NCI-H524 (cell line): ENCODE measurements around the gene CFAP299.
"Not testable (repeated sequence)": the region's sequence is repeated elsewhere in the genome, so short reads cannot be mapped to it uniquely, and the experiment has no call there.

Source experiments
- DNase-seq, 2 experiments: peaks; one replicate each; lab custom pipeline; 2025; lab: John Stamatoyannopoulos, UW

Gene CFAP299

GRCh38 chr4:80390178-80390577 lies 54.6 kb downstream of the CFAP299 start:
- no peak for DNase-seq

- DNase-seq: no peak
These were observed 57.9 kb downstream of the CFAP299 start for GRCh38 chr4:80393246-80393969.

- DNase-seq: no peak
These were observed 58.4 kb downstream of the CFAP299 start for GRCh38 chr4:80393970-80394250.

GRCh38 chr4:80407246-80407645 lies 71.7 kb downstream of the CFAP299 start:
- no peak for DNase-seq

- DNase-seq: no peak
These were observed 74.3 kb downstream of the CFAP299 start for GRCh38 chr4:80409809-80410208.

- DNase-seq: no peak
These were observed 76.8 kb downstream of the CFAP299 start for GRCh38 chr4:80412322-80412721.

GRCh38 chr4:80413086-80413485 lies 77.6 kb downstream of the CFAP299 start:
- no peak for DNase-seq

GRCh38 chr4:80417019-80417418 lies 81.5 kb downstream of the CFAP299 start:
- no peak for DNase-seq

GRCh38 chr4:80419946-80420345 lies 84.4 kb downstream of the CFAP299 start:
- no peak for DNase-seq

- DNase-seq: no peak
These were observed 85.1 kb downstream of the CFAP299 start for GRCh38 chr4:80420638-80421037.

GRCh38 chr4:80422727-80423404 lies 87.3 kb downstream of the CFAP299 start:
- DNase-seq: no peak

GRCh38 chr4:80423553-80424224 lies 88.2 kb downstream of the CFAP299 start:
- no peak for DNase-seq

- no peak for DNase-seq
These were observed 88.7 kb downstream of the CFAP299 start for GRCh38 chr4:80424225-80424581.

- DNase-seq: no peak
These were observed 89.9 kb downstream of the CFAP299 start for GRCh38 chr4:80425124-80426100.

GRCh38 chr4:80431203-80431965 lies 95.9 kb downstream of the CFAP299 start:
- no peak for DNase-seq

- no peak for DNase-seq
These were observed 98.7 kb downstream of the CFAP299 start for GRCh38 chr4:80434238-80434637.

GRCh38 chr4:80438016-80438415 lies 102.5 kb downstream of the CFAP299 start:
- DNase-seq: no peak

- not testable (repeated sequence) for DNase-seq
These were observed 103.9 kb downstream of the CFAP299 start for GRCh38 chr4:80439294-80440061.

- no peak for DNase-seq
These were observed 110.7 kb downstream of the CFAP299 start for GRCh38 chr4:80446248-80446647.

- no peak for DNase-seq
These were observed 111.1 kb downstream of the CFAP299 start for GRCh38 chr4:80446664-80447063.

- no peak for DNase-seq
These were observed 112.0 kb downstream of the CFAP299 start for GRCh38 chr4:80447493-80447892.
